Uterus (tissue), 4 donors: ENCODE results near the gene HGFAC. TPM values are rescaled to one million over a fixed set of nuclear protein-coding genes. Genes with fewer than 3 reads are reported as not detected.

ENCODE experiments used
- DNase-seq, 2 donors: peaks; one replicate each; pipeline ENCODE4 v3.0.0-alpha.2; 2019 to 2020
- H3K27ac ChIP-seq, 2 donors: fragments of 200-600 bp; sonication (generic); 1 replicate in 1 of 2; 2 replicates in 1 of 2; pipeline ENCODE4 v1.5.1; 2016 to 2018
- H3K27me3 ChIP-seq, 2 donors: fragments of 200-600 bp; sonication (generic); one replicate each; pipeline ENCODE4 v1.5.1; 2018 to 2019; ENCODE audit warnings: control low read depth in 1 of 2
- H3K36me3 ChIP-seq, 2 donors: fragments of 200-600 bp; sonication (generic); one replicate each; pipeline ENCODE4 v1.5.1; 2019; ENCODE audit warnings: control low read depth in 1 of 2
- H3K4me1 ChIP-seq, 2 donors: fragments of 200-600 bp; sonication (generic); one replicate each; pipeline ENCODE4 v1.5.1; 2018 to 2019; ENCODE audit warnings: control low read depth in 1 of 2
- H3K4me3 ChIP-seq, 2 donors: fragments of 200-600 bp; sonication (generic); 1 replicate in 1 of 2; 2 replicates in 1 of 2; pipeline ENCODE4 v1.5.1; 2018 to 2019; ENCODE audit warnings: mild to moderate bottlenecking in 1 of 2
- H3K9me3 ChIP-seq, 2 donors: fragments of 200-600 bp; sonication (generic); one replicate each; pipeline ENCODE4 v1.5.1; 2019; ENCODE audit warnings: control low read depth in 1 of 2
- POLR2A ChIP-seq, 2 donors: fragments of 450-650 bp; IDR thresholded peaks; one replicate each; pipeline ENCODE4 v1.6.1; 2016; ENCODE audit warnings: antibody characterized with exemption in 2 of 2, mild to moderate bottlenecking in 1 of 2, moderate library complexity in 1 of 2
- intact Hi-C: fragments of 100-400 bp; cut with DNase I; formaldehyde crosslinking; loops from one replicate; pipeline ENCODE4 v1.15.1; 2023; ENCODE audit warnings: low total_unique reads
- total RNA-seq, 4 donors: library from RNA; depleted of rRNA in 3 of 4; stranded (reverse); fragments of >200 nt in 3 of 4; gene quantifications; one replicate each; pipeline versions ENCODE4 v1.1.0 to v1.2.4, GENCODE V29; 2014 to 2023
- TF ChIP-seq, protein P1 (sequence below), 4 experiments: fragments of 200-600 bp in 2 of 4; fragments of 450-650 bp in 2 of 4; sonication (generic) in 2 of 4; IDR thresholded peaks; one replicate each; pipeline ENCODE4 v1.5.1; 2016 to 2019; ENCODE audit warnings: antibody characterized with exemption in 4 of 4, mild to moderate bottlenecking in 2 of 4, moderate library complexity in 1 of 4
- donor health status: DM: yes; HTN: yes; CAD: no.

HGFAC gene
- total RNA-seq, 4 donors from 2014 or later, result 0.28 to 3.1 TPM; not detected in 2

DNA sequence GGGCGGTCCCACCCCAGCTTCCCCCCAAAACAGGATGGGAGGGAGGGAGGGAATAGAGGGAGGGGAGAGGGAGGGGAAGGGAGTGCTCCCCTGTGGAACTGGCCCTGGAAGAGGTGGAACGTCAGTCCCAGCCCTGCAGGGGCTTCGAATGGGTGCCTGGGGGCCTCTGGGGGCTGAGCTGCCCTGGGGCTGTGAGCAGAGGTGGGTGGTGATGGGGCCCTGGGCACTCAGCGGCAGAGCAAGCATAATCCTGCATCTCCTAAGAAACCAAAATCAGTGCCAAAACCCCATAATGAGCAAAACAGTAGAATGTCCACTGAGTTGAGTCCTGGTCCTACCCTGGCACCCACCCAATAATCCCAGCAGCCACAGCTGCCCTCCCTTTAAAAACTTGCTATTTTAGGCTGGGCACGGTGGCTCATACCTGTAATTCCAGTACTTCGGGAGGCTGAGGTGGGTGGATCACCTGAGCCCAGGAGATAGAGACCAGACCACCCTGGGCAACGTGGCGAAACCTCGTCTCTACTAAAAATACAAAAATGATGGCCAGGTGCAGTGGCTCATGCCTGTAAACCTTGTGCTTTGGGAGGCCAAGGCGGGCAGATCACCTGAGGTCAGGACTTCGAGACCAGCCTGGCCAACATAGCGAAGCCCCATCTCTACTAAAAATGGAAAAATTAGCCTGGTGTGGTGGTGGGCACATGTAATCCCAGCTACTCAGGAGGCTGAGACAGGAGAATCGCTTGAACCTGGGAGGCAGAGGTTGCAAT, 32.4 kb downstream of the HGFAC start:
- intact Hi-C loops, result no loop called here
- Histone ChIP-seq H3K27me3 (no peaks in the 10 kb centered on the region), H3K36me3 (no peaks in the 10 kb centered on the region), H3K9me3 (no peaks in the 10 kb centered on the region), H3K27ac (no peak overlapping the region), H3K4me1 (no peaks in the 10 kb centered on the region), H3K4me3 (no peak overlapping the region)
- no peak for TF ChIP-seq POLR2A (IDR thresholded peaks at IDR 0.05)
- TF ChIP-seq, protein P1, sequence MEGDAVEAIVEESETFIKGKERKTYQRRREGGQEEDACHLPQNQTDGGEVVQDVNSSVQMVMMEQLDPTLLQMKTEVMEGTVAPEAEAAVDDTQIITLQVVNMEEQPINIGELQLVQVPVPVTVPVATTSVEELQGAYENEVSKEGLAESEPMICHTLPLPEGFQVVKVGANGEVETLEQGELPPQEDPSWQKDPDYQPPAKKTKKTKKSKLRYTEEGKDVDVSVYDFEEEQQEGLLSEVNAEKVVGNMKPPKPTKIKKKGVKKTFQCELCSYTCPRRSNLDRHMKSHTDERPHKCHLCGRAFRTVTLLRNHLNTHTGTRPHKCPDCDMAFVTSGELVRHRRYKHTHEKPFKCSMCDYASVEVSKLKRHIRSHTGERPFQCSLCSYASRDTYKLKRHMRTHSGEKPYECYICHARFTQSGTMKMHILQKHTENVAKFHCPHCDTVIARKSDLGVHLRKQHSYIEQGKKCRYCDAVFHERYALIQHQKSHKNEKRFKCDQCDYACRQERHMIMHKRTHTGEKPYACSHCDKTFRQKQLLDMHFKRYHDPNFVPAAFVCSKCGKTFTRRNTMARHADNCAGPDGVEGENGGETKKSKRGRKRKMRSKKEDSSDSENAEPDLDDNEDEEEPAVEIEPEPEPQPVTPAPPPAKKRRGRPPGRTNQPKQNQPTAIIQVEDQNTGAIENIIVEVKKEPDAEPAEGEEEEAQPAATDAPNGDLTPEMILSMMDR (IDR thresholded peaks at IDR 0.05), result no peak
- no peak for DNase-seq

DNA sequence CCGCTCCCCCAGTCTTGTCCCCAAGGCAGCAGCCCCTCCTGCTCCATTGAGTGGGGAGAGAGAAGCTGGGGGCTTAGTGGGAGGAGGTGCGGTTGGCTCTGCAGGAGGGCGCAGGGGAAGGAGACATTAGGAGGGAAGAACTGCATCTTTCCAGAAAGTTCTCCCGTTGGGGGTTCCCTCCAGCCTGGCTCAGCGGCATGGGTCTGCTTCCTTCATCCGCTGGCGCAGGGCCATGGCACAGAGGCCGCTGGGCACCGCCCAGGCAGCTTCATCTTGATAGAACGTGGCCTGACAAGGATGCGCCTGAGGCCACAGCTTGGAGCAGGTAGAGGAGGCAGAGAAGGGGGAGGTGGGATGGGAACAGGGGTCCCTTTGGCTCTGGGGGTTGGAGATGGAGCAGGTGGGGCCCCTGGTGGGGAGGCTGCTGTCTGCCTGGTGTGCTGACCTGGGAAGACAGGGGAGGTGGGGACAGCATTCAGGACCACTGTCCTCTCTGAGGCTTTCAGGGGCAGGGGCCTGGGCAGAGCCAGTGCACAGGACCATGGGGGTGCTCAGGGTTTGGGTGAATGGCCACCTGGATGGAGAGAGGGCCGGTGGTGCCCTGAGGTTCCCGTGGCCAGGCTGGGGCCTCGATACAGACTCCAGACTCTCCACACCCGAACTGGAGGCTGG, 33.4 kb downstream of the HGFAC start:
- Histone ChIP-seq H3K4me1 (no peaks in the 10 kb centered on the region), H3K27me3 (no peaks in the 10 kb centered on the region), H3K4me3 (no peak overlapping the region), H3K9me3 (no peaks in the 10 kb centered on the region), H3K36me3 (no peaks in the 10 kb centered on the region), H3K27ac (no peak overlapping the region)
- TF ChIP-seq, protein P1 (IDR thresholded peaks at IDR 0.05), result no peak
- TF ChIP-seq POLR2A (IDR thresholded peaks at IDR 0.05), result no peak
- intact Hi-C loops, result no loop called here
- DNase-seq, result no peak

DNA sequence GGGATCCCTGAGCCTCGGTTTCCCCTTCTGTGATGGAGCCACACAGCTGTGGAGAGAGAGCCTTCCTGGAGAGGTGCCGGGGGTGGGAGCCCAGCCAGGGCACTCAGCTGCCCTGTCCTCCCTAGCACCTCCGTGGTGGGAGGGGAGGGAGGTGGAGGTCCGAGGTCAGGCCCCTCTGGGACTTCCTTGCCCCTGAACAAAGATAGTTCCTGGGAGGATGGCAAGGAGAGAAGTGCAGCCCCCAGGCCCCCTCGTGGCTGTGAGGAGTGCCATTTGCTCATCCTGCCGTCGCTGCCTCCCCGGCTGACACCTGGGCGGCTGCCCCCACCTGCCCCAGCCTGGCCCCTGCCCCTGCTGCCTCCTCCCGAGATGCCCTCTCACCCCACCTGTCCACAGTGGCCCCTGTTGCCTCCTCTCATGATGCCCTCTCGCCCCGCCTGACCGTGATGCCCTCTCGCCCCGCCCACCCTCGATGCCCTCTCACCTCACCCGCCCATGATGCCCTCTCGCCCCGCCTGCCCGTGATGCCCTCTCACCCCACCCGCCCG, 34.0 kb downstream of the HGFAC start:
- H3K27ac ChIP-seq, result no peak overlapping the region

DNA sequence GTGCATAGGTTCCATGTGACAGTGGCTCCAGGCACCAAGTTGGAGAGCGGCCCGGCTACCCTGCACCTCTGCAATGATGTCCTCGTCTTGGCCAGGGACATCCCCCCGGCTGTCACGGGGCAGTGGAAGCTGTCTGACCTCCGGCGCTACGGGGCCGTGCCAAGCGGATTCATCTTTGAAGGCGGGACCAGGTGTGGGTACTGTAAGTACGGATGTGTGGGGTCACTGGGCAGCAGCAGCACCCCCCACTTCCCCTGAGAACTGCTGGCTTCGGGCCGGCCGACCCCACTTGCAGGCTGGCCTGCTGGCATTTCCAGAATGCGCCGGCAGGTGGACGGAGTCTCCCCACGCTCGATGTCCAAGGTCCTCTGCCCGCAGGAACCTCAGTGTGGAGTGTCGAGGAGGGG, 34.6 kb downstream of the HGFAC start:
- Histone ChIP-seq H3K9me3 (no peaks in the 10 kb centered on the region), H3K27ac (no peak overlapping the region), H3K4me3 (no peak overlapping the region), H3K27me3 (no peaks in the 10 kb centered on the region), H3K4me1 (no peaks in the 10 kb centered on the region), H3K36me3 (no peaks in the 10 kb centered on the region)
- intact Hi-C loops, result no loop called here
- DNase-seq, result no peak
- TF ChIP-seq, protein P1 (IDR thresholded peaks at IDR 0.05), result no peak

More for the DNA sequence above, 34.0 kb downstream of the HGFAC start:
- TF ChIP-seq POLR2A (IDR thresholded peaks at IDR 0.05), result no peak
- TF ChIP-seq, protein P1 (IDR thresholded peaks at IDR 0.05), result no peak
- H3K9me3 ChIP-seq, result no peaks in the 10 kb centered on the region
- no peaks in the 10 kb centered on the region for H3K36me3 ChIP-seq
- intact Hi-C loops, result no loop called here
- no peaks in the 10 kb centered on the region for H3K27me3 ChIP-seq
- H3K4me1 ChIP-seq, result no peaks in the 10 kb centered on the region
- no peak overlapping the region for H3K4me3 ChIP-seq
- no peak for DNase-seq
